GM12878 (cell line): Measurements from ENCODE around the gene STARD5. TPM values are rescaled to one million over a fixed set of nuclear protein-coding genes. Genes with fewer than 3 reads are reported as not detected.

ENCODE experiments used
- ATAC-seq: fragments of 200-7000 bp; cut with Tn5 transposase; 3 replicates; pipeline ENCODE4 v1.9.1; 2020; ENCODE audit warnings: mild to moderate bottlenecking, moderate library complexity
- BruUV-seq: library from RNA; stranded (reverse); fragments of 400-500 nt; replicated peaks from 2 replicates; lab custom pipeline; 2021; lab: Mats Ljungman, UMichigan
- CTCF ChIA-PET: fragments of 300-600 bp; sonication (Branson Sonifier 250); formaldehyde crosslinking; extraction: SDS; loops from one replicate; lab custom pipeline; 2021; ENCODE audit warnings: inconsistent platforms; lab: Yijun Ruan, JAX
- POLR2A ChIA-PET: fragments of 350-600 bp; formaldehyde crosslinking; extraction: SDS; loops from one replicate; lab custom pipeline; 2021; ENCODE audit warnings: inconsistent platforms; lab: Charles Lee
- RAD21 ChIA-PET: fragments of 300-600 bp; sonication (Branson Sonifier 250); formaldehyde crosslinking; loops from one replicate; lab custom pipeline; 2023; ENCODE audit warnings: antibody characterized with exemption; ENCODE audit not compliant: unreplicated experiment; lab: Charles Lee
- SMC1A ChIA-PET: fragments of 300-600 bp; sonication (Branson Sonifier 250); formaldehyde crosslinking; loops from one replicate; lab custom pipeline; 2023; ENCODE audit not compliant: unreplicated experiment, uncharacterized antibody; lab: Charles Lee
- DNase-seq: peaks from one replicate; pipeline ENCODE4 v3.0.0-alpha.2; 2011; ENCODE audit warnings: low read depth, low spot score
- FAIRE-seq: peaks from 3 replicates; lab custom pipeline; 2011; peaks lifted over from hg19 to GRCh38; lab: Jason Lieb, UNC
- H2AFZ ChIP-seq: 2 replicates; pipeline ENCODE4 v1.6.0; 2011; ENCODE audit warnings: low read depth, low read length, control low read depth; ENCODE audit not compliant: control insufficient read depth
- H3K27ac ChIP-seq: 2 replicates; pipeline ENCODE4 v1.5.1; 2011; ENCODE audit warnings: control low read depth; ENCODE audit not compliant: control insufficient read depth, insufficient read depth
- H3K27me3 ChIP-seq, 2 experiments: replicated peaks in 1 of 2; 2 replicates each; pipeline versions ENCODE4 v1.6.0 to v1.6.1; 2011; ENCODE audit warnings: low read length in 1 of 2; ENCODE audit not compliant: control insufficient read depth in 2 of 2, insufficient read depth in 2 of 2
- H3K36me3 ChIP-seq, 2 experiments: 2 replicates each; pipeline ENCODE4 v1.5.1; 2011; ENCODE audit warnings: low read length in 1 of 2; ENCODE audit not compliant: control insufficient read depth in 2 of 2, insufficient read depth in 2 of 2
- H3K4me1 ChIP-seq: 2 replicates; pipeline ENCODE4 v1.6.1; 2011; ENCODE audit warnings: mild to moderate bottlenecking, low read length, moderate library complexity, mixed read lengths; ENCODE audit not compliant: control insufficient read depth, insufficient read depth
- H3K4me2 ChIP-seq: 2 replicates; pipeline ENCODE4 v1.6.0; 2011; ENCODE audit warnings: control low read depth; ENCODE audit not compliant: control insufficient read depth, insufficient read depth
- H3K4me3 ChIP-seq: fragments of 200-600 bp; sonication (generic); 2 replicates; pipeline ENCODE4 v1.5.1; 2016
- H3K79me2 ChIP-seq: 2 replicates; pipeline ENCODE4 v1.6.0; 2011; ENCODE audit warnings: low read length; ENCODE audit not compliant: control insufficient read depth, insufficient read depth
- H3K9ac ChIP-seq: 2 replicates; pipeline ENCODE4 v1.8.0; 2011; ENCODE audit warnings: low read length, control low read depth, mixed read lengths; ENCODE audit not compliant: control insufficient read depth, insufficient read depth
- H3K9me3 ChIP-seq: replicated peaks from 3 replicates; pipeline ENCODE4 v1.5.1; 2011; ENCODE audit warnings: mild to moderate bottlenecking, low read length; ENCODE audit not compliant: control insufficient read depth, insufficient read depth
- H4K20me1 ChIP-seq: 2 replicates; pipeline ENCODE4 v1.6.0; 2011; ENCODE audit not compliant: control insufficient read depth, insufficient read depth
- BCLAF1 ChIP-seq: fragments of 450-650 bp; IDR thresholded peaks from 2 replicates; pipeline ENCODE4 v1.6.1; 2017; ENCODE audit warnings: antibody characterized with exemption, mild to moderate bottlenecking, moderate library complexity
- RUNX3 ChIP-seq: IDR thresholded peaks from 2 replicates; pipeline ENCODE4 v1.6.1; 2012; ENCODE audit warnings: low read length, inconsistent platforms
- TAF1 ChIP-seq: IDR thresholded peaks from 2 replicates; pipeline ENCODE4 v1.6.1; 2011; ENCODE audit warnings: mild to moderate bottlenecking, low read depth, low read length, borderline replicate concordance
- YY1 ChIP-seq: IDR thresholded peaks from 2 replicates; pipeline ENCODE4 v1.6.1; 2011; ENCODE audit warnings: low read depth, mild to moderate bottlenecking, low read length
- ZBED1 ChIP-seq: IDR thresholded peaks from 2 replicates; pipeline ENCODE4 v1.6.1; 2016; ENCODE audit warnings: borderline replicate concordance
- ZBTB40 ChIP-seq: fragments of 450-650 bp; IDR thresholded peaks from 2 replicates; pipeline ENCODE4 v1.6.1; 2016; ENCODE audit warnings: mild to moderate bottlenecking, moderate library complexity, borderline replicate concordance
- WGBS: methylation state at CpG from one replicate; pipeline ENCODE4 v1.1.6; 2016; ENCODE audit warnings: low lambda C conversion rate; ENCODE audit not compliant: insufficient replicate concordance, insufficient coverage; ENCODE audit errors: missing lambda C conversion rate; 5-methylcytosine and 5-hydroxymethylcytosine counted together
- in situ Hi-C: fragments of 300-500 bp; cut with MboI; formaldehyde crosslinking; loops from 9 replicates; pipeline ENCODE4 v1.14.3; 2018; ENCODE audit warnings: mixed read lengths
- intact Hi-C: fragments of 100-400 bp; cut with micrococcal nuclease; formaldehyde crosslinking; loops from one replicate; pipeline ENCODE4 v1.14.2; 2022; ENCODE audit not compliant: unreplicated experiment
- polyA plus RNA-seq, 11 experiments: library from polyadenylated mRNA; depleted of rRNA in 4 of 11; unstranded in 6 of 11; stranded (reverse) in 5 of 11; fragments of >200 nt; fragmentation: Nextera tagmentation in 4 of 11; fragmentation: Illumina TruSeq in 1 of 11; extraction: Ambion mirVana in 4 of 11; extraction: Trizol in 1 of 11; gene quantifications; 1 replicate in 1 of 11; 2 replicates in 10 of 11; pipeline versions ENCODE4 v1.2.1 to v1.2.3, GENCODE V29; 2011 to 2016; ENCODE audit warnings: inconsistent platforms in 2 of 11, missing spikeins in 2 of 11, low read depth in 1 of 11
- total RNA-seq, 4 experiments: library from RNA; depleted of rRNA in 3 of 4; stranded (reverse); fragments of >200 nt in 3 of 4; fragmentation: Illumina TruSeq in 1 of 4; extraction: Trizol in 1 of 4; gene quantifications; 2 replicates each; pipeline versions ENCODE4 v1.2.1 to v1.2.3, GENCODE V29; 2013 to 2021

STARD5 gene
- total and polyA plus RNA-seq, 10 of the 15 experiments (the other 5 are each of a cell fraction or from before 2014, with no cell fraction given), result 2.3 to 9.4 (median 4.7) TPM

GRCh38 chr15:81285461-81285860, 38.5 kb downstream of the STARD5 start:
- peak overlapping the region; percentile 72 for H3K27ac ChIP-seq
- POLR2A ChIA-PET, result interaction anchor here (3.0 kb wide), 1 partner anchor 16 kb away, joined by 26 read pairs; no protein-coding TSS in a partner anchor
- H3K4me1 ChIP-seq, result peaks cover 30% of the 10 kb centered on the region
- H2AFZ ChIP-seq, result peak overlapping the region; percentile 22; the same call in 1 of the 2 replicates
- WGBS, result 86% methylated on average over 6 of the region's 6 CpGs
- H3K9ac ChIP-seq, result no peak overlapping the region
- H3K4me3 ChIP-seq, result no peak overlapping the region
- CTCF ChIA-PET, result interaction anchor here (1.5 to 2.5 kb wide), 4 partner anchors 16 to 177 kb away, joined by 3 to 11 read pairs (median 6); no protein-coding TSS in a partner anchor
- ATAC-seq (no peak), DNase-seq (no peak), FAIRE-seq (no peak)
- no peaks in the 10 kb centered on the region for H4K20me1 ChIP-seq
- BruUV-seq, result no TSS peak
- no peaks in the 10 kb centered on the region; the same call in 2 of the 3 replicates for H3K9me3 ChIP-seq
- no peaks in the 10 kb centered on the region for H3K27me3 ChIP-seq
- SMC1A ChIA-PET, result interaction anchor here (1.0 to 3.0 kb wide), 6 partner anchors 10 to 49 kb away, joined by 3 to 24 read pairs (median 6); no protein-coding TSS in a partner anchor
- H3K79me2 ChIP-seq, result no peaks in the 10 kb centered on the region
- intact Hi-C loops (no loop called here), in situ Hi-C loops (loop anchor here (10.0 to 25.0 kb wide), 3 partner anchors 759 to 1927 kb away; partner anchors contain the start of genes HDGFL3 and MEX3B)
- TF ChIP-seq YY1 (no peak), RUNX3 (peak; percentile 15; the same call in 1 of the 2 replicates), TAF1 (no peak)
- H3K36me3 ChIP-seq, result no peaks in the 10 kb centered on the region
- no peak overlapping the region for H3K4me2 ChIP-seq
- RAD21 ChIA-PET, result interaction anchor here (1.3 to 2.5 kb wide), 4 partner anchors 10 to 26 kb away, joined by 3 to 13 read pairs (median 7); no protein-coding TSS in a partner anchor

- CTCF ChIA-PET, result interaction anchor here (0.8 to 2.4 kb wide), 8 partner anchors 9 to 53 kb away, joined by 3 to 13 read pairs (median 7); no protein-coding TSS in a partner anchor
- H3K9ac ChIP-seq, result no peak overlapping the region
- no peaks in the 10 kb centered on the region for H3K27me3 ChIP-seq
- 40% methylated on average over 5 of the region's 5 CpGs for WGBS
- H3K4me3 ChIP-seq, result no peak overlapping the region; the same call in 1 of the 2 replicates
- peak overlapping the region; percentile 88 for H2AFZ ChIP-seq
- SMC1A ChIA-PET, result interaction anchor here (0.7 to 2.6 kb wide), 6 partner anchors 9 to 52 kb away, joined by 3 to 12 read pairs (median 6); no protein-coding TSS in a partner anchor
- no peak for DNase-seq
- peak; percentile 67 for ATAC-seq
- peak overlapping the region; percentile 72 for H3K27ac ChIP-seq
- H3K4me1 ChIP-seq, result peaks cover 30% of the 10 kb centered on the region
- no peaks in the 10 kb centered on the region for H4K20me1 ChIP-seq
- no peaks in the 10 kb centered on the region; the same call in 2 of the 3 replicates for H3K9me3 ChIP-seq
- POLR2A ChIA-PET, result interaction anchor here (1.1 to 1.8 kb wide), 2 partner anchors 15 to 17 kb away, joined by 4 to 5 read pairs; no protein-coding TSS in a partner anchor
- RAD21 ChIA-PET, result interaction anchor here (1.2 to 2.2 kb wide), 2 partner anchors 8 to 18 kb away, joined by 3 to 8 read pairs; no protein-coding TSS in a partner anchor
- FAIRE-seq, result peak; percentile 72
- BruUV-seq, result no TSS peak
- peak overlapping the region; percentile 79 for H3K4me2 ChIP-seq
- H3K36me3 ChIP-seq, result no peaks in the 10 kb centered on the region
- H3K79me2 ChIP-seq, result no peaks in the 10 kb centered on the region
- in situ Hi-C loops, result loop anchor here (10.0 to 25.0 kb wide), 3 partner anchors 760 to 1928 kb away; partner anchors contain the start of genes HDGFL3 and MEX3B
- intact Hi-C loops, result no loop called here
- TF ChIP-seq BCLAF1 (no peak), ZBED1 (no peak), ZBTB40 (no peak)
These were observed 39.5 kb downstream of the STARD5 start for GRCh38 chr15:81284256-81285031.
